Stomach (tissue), 9 donors: Measurements from ENCODE around the gene SLC20A1. TPM values are rescaled to one million over a fixed set of nuclear protein-coding genes. Genes with fewer than 3 reads are reported as not detected.

Experiments
- DNase-seq, 2 donors: peaks; one replicate each; pipeline versions ENCODE4 v3.0.0 to v3.0.0-alpha.2; 2013 to 2019
- H3K27ac ChIP-seq, 5 donors: fragments of 200-600 bp in 4 of 5; sonication (generic) in 4 of 5; one replicate each; pipeline ENCODE4 v1.5.1; 2013 to 2019; ENCODE audit warnings: mild to moderate bottlenecking in 1 of 5, moderate library complexity in 1 of 5
- H3K27me3 ChIP-seq, 3 donors: fragments of 200-600 bp; sonication (generic); one replicate each; pipeline ENCODE4 v1.5.1; 2017 to 2019; ENCODE audit warnings: mixed run types in 1 of 3
- H3K36me3 ChIP-seq, 4 donors: fragments of 200-600 bp; sonication (generic); 1 replicate in 3 of 4; 2 replicates in 1 of 4; pipeline ENCODE4 v1.5.1; 2016 to 2019
- H3K4me1 ChIP-seq, 4 donors: fragments of 200-600 bp; sonication (generic); one replicate each; pipeline ENCODE4 v1.5.1; 2016 to 2019
- H3K4me3 ChIP-seq, 4 donors: fragments of 200-600 bp; sonication (generic) in 3 of 4; one replicate each; pipeline ENCODE4 v1.5.1; 2016 to 2019; ENCODE audit warnings: mild to moderate bottlenecking in 1 of 4
- H3K9me3 ChIP-seq, 4 donors: fragments of 200-600 bp; sonication (generic); one replicate each; pipeline ENCODE4 v1.5.1; 2016 to 2019
- EP300 ChIP-seq: sonication (generic); formaldehyde crosslinking; IDR thresholded peaks from one replicate; pipeline ENCODE4 v1.6.1; 2017; ENCODE audit warnings: antibody characterized with exemption
- POLR2A ChIP-seq, 4 donors: fragments of 450-650 bp; IDR thresholded peaks; one replicate each; pipeline ENCODE4 v1.6.1; 2016; ENCODE audit warnings: antibody characterized with exemption in 4 of 4, control low read depth in 2 of 4, mild to moderate bottlenecking in 1 of 4, moderate library complexity in 1 of 4
- POLR2AphosphoS5 ChIP-seq, 3 donors: sonication (generic); formaldehyde crosslinking; IDR thresholded peaks; one replicate each; pipeline ENCODE4 v1.6.1; 2016; ENCODE audit warnings: antibody characterized with exemption in 3 of 3
- WGBS, 5 donors: extraction: QIAGEN DNeasy Blood & Tissue Kit in 3 of 5; methylation state at CpG; one replicate each; pipeline versions ENCODE4 v1.1.5 to v1.1.7; 2013 to 2018; 5-methylcytosine and 5-hydroxymethylcytosine counted together
- intact Hi-C: fragments of 100-400 bp; cut with DNase I; formaldehyde crosslinking; loops from one replicate; pipeline ENCODE4 v1.15.1; 2023; ENCODE audit warnings: low total_unique reads
- polyA plus RNA-seq, 3 donors: library from polyadenylated mRNA; stranded (reverse); fragments of 200-250 nt; gene quantifications; one replicate each; pipeline ENCODE4 v1.2.3, GENCODE V29; 2013
- total RNA-seq, 5 donors: library from RNA; depleted of rRNA; stranded (reverse); fragments of >200 nt; gene quantifications; one replicate each; pipeline versions ENCODE4 v1.1.0 to v1.2.3, GENCODE V29; 2014 to 2016
- TF ChIP-seq, protein P1 (sequence below), 7 experiments: fragments of 450-650 bp in 4 of 7; fragments of 200-600 bp in 3 of 7; sonication (generic) in 3 of 7; IDR thresholded peaks; one replicate each; pipeline ENCODE4 v1.5.1; 2016 to 2019; ENCODE audit warnings: antibody characterized with exemption in 7 of 7, control low read depth in 2 of 7, mild to moderate bottlenecking in 1 of 7
- donor health status: healthy with polysubstance abuse.
- donor health status: Bipolar disorder and iron deficiency.
- donor health status: healthy.

Gene SLC20A1
- total and polyA plus RNA-seq, 8 donors, result 9.0 to 63.8 (median 24.2) TPM

DNA sequence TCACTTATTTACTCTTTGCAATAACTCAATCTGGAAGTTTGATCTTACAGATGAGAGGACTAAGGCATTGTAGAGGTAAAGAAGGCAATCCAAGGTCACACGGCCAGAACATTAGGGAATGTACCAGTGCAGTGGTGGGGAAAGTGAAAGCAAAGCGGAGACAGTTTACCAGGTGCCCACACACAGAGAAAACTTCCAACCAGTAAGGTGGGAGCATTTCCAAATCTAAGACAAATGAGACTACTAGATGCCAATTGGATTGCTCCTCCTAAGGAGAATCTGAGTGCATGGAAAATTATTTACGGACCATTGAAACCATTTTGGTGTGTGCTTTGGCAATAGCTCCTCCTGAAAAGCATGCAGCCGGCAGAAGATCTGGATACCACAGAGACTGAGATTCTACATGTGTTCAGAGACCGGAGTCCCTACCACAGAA lies 34.9 kb downstream of the SLC20A1 start:
- TF ChIP-seq EP300 (no peak), POLR2A (IDR thresholded peaks at IDR 0.05) (no peak), POLR2AphosphoS5 (IDR thresholded peaks at IDR 0.05) (peak in 1 of 3 donors; percentile 11)
- TF ChIP-seq, protein P1, sequence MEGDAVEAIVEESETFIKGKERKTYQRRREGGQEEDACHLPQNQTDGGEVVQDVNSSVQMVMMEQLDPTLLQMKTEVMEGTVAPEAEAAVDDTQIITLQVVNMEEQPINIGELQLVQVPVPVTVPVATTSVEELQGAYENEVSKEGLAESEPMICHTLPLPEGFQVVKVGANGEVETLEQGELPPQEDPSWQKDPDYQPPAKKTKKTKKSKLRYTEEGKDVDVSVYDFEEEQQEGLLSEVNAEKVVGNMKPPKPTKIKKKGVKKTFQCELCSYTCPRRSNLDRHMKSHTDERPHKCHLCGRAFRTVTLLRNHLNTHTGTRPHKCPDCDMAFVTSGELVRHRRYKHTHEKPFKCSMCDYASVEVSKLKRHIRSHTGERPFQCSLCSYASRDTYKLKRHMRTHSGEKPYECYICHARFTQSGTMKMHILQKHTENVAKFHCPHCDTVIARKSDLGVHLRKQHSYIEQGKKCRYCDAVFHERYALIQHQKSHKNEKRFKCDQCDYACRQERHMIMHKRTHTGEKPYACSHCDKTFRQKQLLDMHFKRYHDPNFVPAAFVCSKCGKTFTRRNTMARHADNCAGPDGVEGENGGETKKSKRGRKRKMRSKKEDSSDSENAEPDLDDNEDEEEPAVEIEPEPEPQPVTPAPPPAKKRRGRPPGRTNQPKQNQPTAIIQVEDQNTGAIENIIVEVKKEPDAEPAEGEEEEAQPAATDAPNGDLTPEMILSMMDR (IDR thresholded peaks at IDR 0.05), result no peak
- H3K27me3 ChIP-seq, result no peaks in the 10 kb centered on the region
- 56 to 70% (median 63%) methylated on average over 5 of the region's 5 CpGs for WGBS, 5 donors

DNA sequence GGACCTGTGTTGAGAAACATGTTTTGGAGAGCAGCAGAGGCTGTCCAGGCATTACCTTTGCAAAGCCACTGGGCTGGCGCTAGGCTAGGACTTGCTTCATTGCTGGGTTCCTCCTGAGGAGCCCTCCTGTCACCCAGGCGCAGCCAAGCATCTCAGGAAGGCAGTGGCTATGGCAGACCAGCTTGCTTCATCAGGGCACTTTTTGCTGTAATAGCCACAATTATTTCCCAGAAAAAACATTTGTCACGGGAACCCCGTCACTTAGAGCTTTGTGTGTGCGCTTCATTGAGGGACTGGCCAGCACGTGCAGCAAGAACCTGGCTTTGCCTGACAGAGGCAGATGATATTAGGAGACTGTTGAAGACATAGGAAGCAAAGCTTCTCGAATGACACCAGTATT lies 36.4 kb downstream of the SLC20A1 start:
- Histone ChIP-seq H3K27ac (no peak overlapping the region), H3K4me1 (peaks cover 0 to 4% (median 2%) of the 10 kb centered on the region in 4 donors), H3K9me3 (no peaks in the 10 kb centered on the region), H3K36me3 (no peaks in the 10 kb centered on the region), H3K27me3 (no peaks in the 10 kb centered on the region), H3K4me3 (no peak overlapping the region)
- TF ChIP-seq POLR2AphosphoS5 (IDR thresholded peaks at IDR 0.05), result no peak
- TF ChIP-seq EP300, result no peak
- no peak for TF ChIP-seq POLR2A (IDR thresholded peaks at IDR 0.05)
- TF ChIP-seq, protein P1 (IDR thresholded peaks at IDR 0.05), result no peak
- no peak for DNase-seq
- 82 to 92% (median 87%) methylated on average over 7 of the region's 7 CpGs for WGBS, 5 donors
- intact Hi-C loops, result loop anchor here (5.0 kb wide), 1 partner anchor 50 kb away; no protein-coding TSS in a partner anchor

More for the DNA sequence above, 34.9 kb downstream of the SLC20A1 start:
- Histone ChIP-seq H3K4me3 (no peak overlapping the region), H3K27ac (no peak overlapping the region), H3K36me3 (no peaks in the 10 kb centered on the region), H3K9me3 (no peaks in the 10 kb centered on the region), H3K4me1 (peaks cover 0 to 4% (median 2%) of the 10 kb centered on the region in 4 donors)
- intact Hi-C loops, result loop anchor here (5.0 kb wide), 1 partner anchor 48 kb away; no protein-coding TSS in a partner anchor
- no peak for DNase-seq

DNA sequence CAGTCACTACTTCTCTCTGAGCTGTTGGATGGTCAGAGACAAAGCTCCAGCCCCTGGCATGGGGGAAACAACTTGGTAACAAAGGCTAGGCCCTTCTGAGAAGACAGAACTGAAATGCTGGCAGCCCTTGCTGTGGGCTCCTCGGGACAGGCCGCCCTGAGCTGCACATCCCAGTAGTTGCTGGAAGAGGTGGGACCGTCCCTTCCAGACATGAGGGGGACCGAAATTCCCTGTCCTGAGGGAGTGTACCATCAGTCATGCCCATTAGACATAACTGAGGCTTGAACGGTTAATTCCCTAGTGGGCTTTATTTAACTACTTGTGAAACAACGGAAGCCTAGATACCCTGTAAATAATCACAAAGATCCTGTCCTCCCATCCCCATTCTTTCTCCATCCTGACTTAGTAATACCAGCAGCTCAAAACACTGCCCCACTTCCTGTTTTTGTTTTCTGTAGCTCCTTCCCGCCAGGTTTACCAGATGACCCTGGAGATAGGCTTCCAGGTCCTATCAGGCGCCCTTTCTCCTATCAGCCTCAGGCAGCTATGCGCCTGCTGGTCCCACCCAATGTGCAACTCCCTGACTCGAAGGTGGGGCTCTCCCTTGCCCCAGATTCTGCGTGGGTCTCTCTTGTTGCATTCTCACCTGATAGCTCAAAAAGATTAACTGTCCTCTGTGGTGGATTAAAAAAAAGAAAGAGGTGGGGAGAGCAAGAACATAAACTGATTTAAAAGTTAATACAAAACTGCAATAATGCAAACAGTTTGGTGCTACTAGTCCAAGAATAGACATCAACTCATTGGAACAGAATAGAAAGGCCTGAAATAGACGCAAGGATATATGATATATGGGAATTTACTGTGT lies 38.0 kb downstream of the SLC20A1 start:
- no peak overlapping the region for H3K27ac ChIP-seq
- DNase-seq, result peak in 1 of 2 donors; percentile 33
- 57 to 77% (median 68%) methylated on average over 12 of the region's 12 CpGs for WGBS, 5 donors
- intact Hi-C loops, result loop anchor here (5.0 kb wide), 1 partner anchor 51 kb away; no protein-coding TSS in a partner anchor
- peaks cover 0 to 4% (median 2%) of the 10 kb centered on the region in 4 donors for H3K4me1 ChIP-seq
- no peaks in the 10 kb centered on the region for H3K27me3 ChIP-seq
- H3K9me3 ChIP-seq, result no peaks in the 10 kb centered on the region
- H3K4me3 ChIP-seq, result no peak overlapping the region
- H3K36me3 ChIP-seq, result no peaks in the 10 kb centered on the region
- no peak for TF ChIP-seq EP300
- TF ChIP-seq, protein P1 (IDR thresholded peaks at IDR 0.05), result no peak
- no peak for TF ChIP-seq POLR2AphosphoS5 (IDR thresholded peaks at IDR 0.05)
- TF ChIP-seq POLR2A (IDR thresholded peaks at IDR 0.05), result no peak

DNA sequence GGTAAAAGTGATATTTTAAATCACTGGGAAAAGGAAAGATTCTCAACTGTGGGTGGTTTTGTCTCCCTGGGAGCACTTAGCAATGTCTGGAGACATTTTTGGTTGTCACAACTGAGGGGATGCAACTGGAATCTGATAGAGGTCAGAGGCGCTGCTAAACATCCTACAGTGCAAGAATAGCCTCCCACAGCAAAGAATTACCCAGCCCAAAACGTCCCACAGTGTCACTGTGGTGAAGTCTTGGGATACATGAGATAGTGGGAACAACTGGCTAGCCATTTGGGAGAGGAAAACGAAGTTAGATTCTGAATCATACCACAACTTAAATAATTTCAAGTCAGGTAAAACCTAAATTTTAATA lies 38.7 kb downstream of the SLC20A1 start:
- no peaks in the 10 kb centered on the region for H3K9me3 ChIP-seq
- DNase-seq, result no peak
- no peak for TF ChIP-seq POLR2A (IDR thresholded peaks at IDR 0.05)
- no peak for TF ChIP-seq POLR2AphosphoS5 (IDR thresholded peaks at IDR 0.05)
- TF ChIP-seq, protein P1 (IDR thresholded peaks at IDR 0.05), result no peak
- TF ChIP-seq EP300, result no peak
- H3K36me3 ChIP-seq, result no peaks in the 10 kb centered on the region
- H3K27me3 ChIP-seq, result no peaks in the 10 kb centered on the region
- H3K4me1 ChIP-seq, result peaks cover 0 to 4% (median 2%) of the 10 kb centered on the region in 4 donors
- H3K4me3 ChIP-seq, result no peak overlapping the region
- WGBS, 5 donors, result 62 to 72% (median 65%) methylated on average over 3 of the region's 3 CpGs
- no peak overlapping the region for H3K27ac ChIP-seq
- intact Hi-C loops, result loop anchor here (5.0 kb wide), 1 partner anchor 52 kb away; no protein-coding TSS in a partner anchor
